Measurements from ENCODE around the gene MYO1B. TPM values are rescaled to one million over a fixed set of nuclear protein-coding genes. Genes with fewer than 3 reads are reported as not detected.

The MYO1B gene
- polyA plus RNA-seq, 1 donor (not counting 4 experiments of a cell fraction or from before 2014, with no cell fraction given) = 277 TPM

DNA sequence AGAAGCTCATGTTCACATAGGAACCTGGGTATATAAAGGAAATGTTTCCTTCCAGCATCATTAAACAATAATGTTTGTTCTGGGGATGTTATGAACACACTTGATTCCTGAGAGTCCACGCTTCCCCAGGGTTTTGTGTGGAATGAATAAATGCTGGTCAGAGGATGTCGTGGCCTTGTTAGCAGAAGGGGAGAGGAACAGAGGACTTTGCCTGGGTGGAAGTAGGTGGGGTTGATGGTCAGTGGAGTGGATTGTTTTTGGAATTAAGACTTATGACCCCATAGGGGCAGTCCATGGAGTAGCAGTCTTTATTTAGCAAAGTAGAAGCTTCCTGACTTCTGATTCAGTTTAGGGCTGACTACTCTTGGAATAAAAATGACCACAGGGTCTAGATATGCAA lies 139.6 kb downstream of the MYO1B start:
- Histone ChIP-seq H3K9me1 (ENCODE audit: control insufficient read depth, extremely low read depth, insufficient read depth, low read length) (no peaks in the 10 kb centered on the region), H3K9ac (ENCODE audit: control insufficient read depth, extremely low read depth, insufficient read depth, low read length) (no peak overlapping the region), H3K4me1 (ENCODE audit: control insufficient read depth, extremely low read depth, insufficient read depth, low read length) (peaks cover 27% of the 10 kb centered on the region), H2AFZ (ENCODE audit: control insufficient read depth, low read length) (no peak overlapping the region), H3K79me2 (ENCODE audit: control insufficient read depth, insufficient read depth, low read length) (peaks cover 8% of the 10 kb centered on the region), H3K4me2 (ENCODE audit: control insufficient read depth, extremely low read depth, insufficient read depth, low read depth, low read length) (no peak overlapping the region), H3K27me3 (ENCODE audit: control insufficient read depth, extremely low read depth, insufficient read depth, low read length) (no peaks in the 10 kb centered on the region), H3K9me3 (ENCODE audit: control insufficient read depth, low read depth, low read length) (no peaks in the 10 kb centered on the region), H4K20me1 (ENCODE audit: control insufficient read depth, extremely low read depth, insufficient read depth, low read length) (no peaks in the 10 kb centered on the region), H3K4me3 (ENCODE audit: control insufficient read depth in 2 of 3, extremely low read depth in 1 of 3, insufficient read depth in 2 of 3, low read depth in 1 of 3, low read length in 3 of 3) (no peak overlapping the region), H3K27ac (ENCODE audit: control insufficient read depth, insufficient read depth, low read length) (no peak overlapping the region), H3K36me3 (ENCODE audit: control insufficient read depth in 2 of 2, extremely low read depth in 1 of 2, insufficient read depth in 2 of 2, low read length in 2 of 2) (peaks cover 27 to 47% of the 10 kb centered on the region in 2 experiments)
- DNase-seq (ENCODE audit: low read depth, low spot score) (no peak), FAIRE-seq (peak; percentile 39)
- TF ChIP-seq EZH2 (IDR thresholded peaks at IDR 0.05; ENCODE audit: low read length) = no peak
- TF ChIP-seq, protein P1, sequence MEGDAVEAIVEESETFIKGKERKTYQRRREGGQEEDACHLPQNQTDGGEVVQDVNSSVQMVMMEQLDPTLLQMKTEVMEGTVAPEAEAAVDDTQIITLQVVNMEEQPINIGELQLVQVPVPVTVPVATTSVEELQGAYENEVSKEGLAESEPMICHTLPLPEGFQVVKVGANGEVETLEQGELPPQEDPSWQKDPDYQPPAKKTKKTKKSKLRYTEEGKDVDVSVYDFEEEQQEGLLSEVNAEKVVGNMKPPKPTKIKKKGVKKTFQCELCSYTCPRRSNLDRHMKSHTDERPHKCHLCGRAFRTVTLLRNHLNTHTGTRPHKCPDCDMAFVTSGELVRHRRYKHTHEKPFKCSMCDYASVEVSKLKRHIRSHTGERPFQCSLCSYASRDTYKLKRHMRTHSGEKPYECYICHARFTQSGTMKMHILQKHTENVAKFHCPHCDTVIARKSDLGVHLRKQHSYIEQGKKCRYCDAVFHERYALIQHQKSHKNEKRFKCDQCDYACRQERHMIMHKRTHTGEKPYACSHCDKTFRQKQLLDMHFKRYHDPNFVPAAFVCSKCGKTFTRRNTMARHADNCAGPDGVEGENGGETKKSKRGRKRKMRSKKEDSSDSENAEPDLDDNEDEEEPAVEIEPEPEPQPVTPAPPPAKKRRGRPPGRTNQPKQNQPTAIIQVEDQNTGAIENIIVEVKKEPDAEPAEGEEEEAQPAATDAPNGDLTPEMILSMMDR (optimal IDR thresholded peaks at IDR 0.05 in 1 of 3, IDR thresholded peaks at IDR 0.05 in 1 of 3, conservative IDR thresholded peaks at IDR 0.05 in 1 of 3; ENCODE audit: extremely low read depth in 1 of 3, insufficient read depth in 2 of 3, low read length in 3 of 3) = no peak
- dilution Hi-C loops (cut with MboI; ENCODE audit: extremely low pct_ligation_motif_present, low sequenced_read_pairs) = no loop called here

DNA sequence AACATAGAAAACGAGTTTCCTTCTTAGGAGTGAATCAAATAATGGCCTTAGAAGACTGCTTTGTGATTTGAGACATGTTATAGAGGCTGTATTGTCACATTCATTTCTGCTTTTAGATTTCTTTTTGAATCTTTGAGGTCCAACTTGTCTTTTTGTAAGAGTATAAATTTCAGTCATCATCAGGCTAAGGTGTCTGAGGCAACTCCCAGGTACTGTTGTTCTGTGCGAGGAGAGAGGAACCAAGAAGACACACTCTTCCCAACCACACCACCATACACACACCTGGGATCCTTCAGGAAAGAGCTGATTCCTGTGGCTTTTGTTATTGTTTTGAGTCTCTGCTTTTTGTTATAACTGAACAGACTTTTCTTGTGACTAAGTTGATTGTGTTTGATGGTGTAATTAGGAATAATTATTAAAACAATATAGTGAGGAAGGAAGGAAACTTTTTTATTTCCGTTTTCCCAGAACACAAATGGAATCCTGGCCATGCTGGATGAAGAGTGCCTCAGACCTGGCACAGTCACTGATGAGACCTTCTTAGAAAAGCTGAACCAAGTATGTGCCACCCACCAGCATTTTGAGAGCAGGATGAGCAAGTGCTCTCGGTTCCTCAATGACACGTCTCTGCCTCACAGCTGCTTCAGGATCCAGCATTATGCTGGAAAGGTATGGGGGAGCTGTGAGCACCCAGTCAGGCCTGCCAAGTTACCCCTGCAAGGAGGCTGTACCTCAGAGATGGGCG lies 140.4 kb downstream of the MYO1B start:
- no peak overlapping the region for H3K4me3 ChIP-seq (ENCODE audit: control insufficient read depth in 2 of 3, extremely low read depth in 1 of 3, insufficient read depth in 2 of 3, low read depth in 1 of 3, low read length in 3 of 3)

More for the DNA sequence above, 140.4 kb downstream of the MYO1B start:
- Histone ChIP-seq H3K9me3 (ENCODE audit: control insufficient read depth, low read depth, low read length) (no peaks in the 10 kb centered on the region), H3K36me3 (ENCODE audit: control insufficient read depth in 2 of 2, extremely low read depth in 1 of 2, insufficient read depth in 2 of 2, low read length in 2 of 2) (peaks cover 26 to 45% of the 10 kb centered on the region in 2 experiments), H3K9ac (ENCODE audit: control insufficient read depth, extremely low read depth, insufficient read depth, low read length) (no peak overlapping the region), H3K4me1 (ENCODE audit: control insufficient read depth, extremely low read depth, insufficient read depth, low read length) (peaks cover 27% of the 10 kb centered on the region), H3K27ac (ENCODE audit: control insufficient read depth, insufficient read depth, low read length) (no peak overlapping the region), H3K4me2 (ENCODE audit: control insufficient read depth, extremely low read depth, insufficient read depth, low read depth, low read length) (no peak overlapping the region), H4K20me1 (ENCODE audit: control insufficient read depth, extremely low read depth, insufficient read depth, low read length) (no peaks in the 10 kb centered on the region), H2AFZ (ENCODE audit: control insufficient read depth, low read length) (no peak overlapping the region), H3K27me3 (ENCODE audit: control insufficient read depth, extremely low read depth, insufficient read depth, low read length) (no peaks in the 10 kb centered on the region), H3K9me1 (ENCODE audit: control insufficient read depth, extremely low read depth, insufficient read depth, low read length) (no peaks in the 10 kb centered on the region), H3K79me2 (ENCODE audit: control insufficient read depth, insufficient read depth, low read length) (peaks cover 3% of the 10 kb centered on the region)
- DNase-seq (ENCODE audit: low read depth, low spot score) = no peak
- no peak for TF ChIP-seq EZH2 (IDR thresholded peaks at IDR 0.05; ENCODE audit: low read length)
- TF ChIP-seq, protein P1 (optimal IDR thresholded peaks at IDR 0.05 in 1 of 3, IDR thresholded peaks at IDR 0.05 in 1 of 3, conservative IDR thresholded peaks at IDR 0.05 in 1 of 3; ENCODE audit: extremely low read depth in 1 of 3, insufficient read depth in 2 of 3, low read length in 3 of 3) = no peak
- dilution Hi-C loops (cut with MboI; ENCODE audit: extremely low pct_ligation_motif_present, low sequenced_read_pairs) = no loop called here
- FAIRE-seq = peak; percentile 58
